GM19463 (cell line): ENCODE measurements around the gene AXDND1.
"Not testable (repeated sequence)": the region's sequence is repeated elsewhere in the genome, so short reads cannot be mapped to it uniquely, and the experiment has no call there.

Source experiments
- ATAC-seq: cut with Tn5 transposase; IDR thresholded peaks from one replicate; pipeline ENCODE4 v1.9.1; 2021; ENCODE audit warnings: mild to moderate bottlenecking, moderate library complexity; ENCODE audit not compliant: unreplicated experiment

The AXDND1 gene

GRCh38 chr1:179361631-179362030 is 4.1 kb upstream of the AXDND1 start:
- not testable (repeated sequence) for ATAC-seq

- ATAC-seq = peak; percentile 26
Observed at GRCh38 chr1:179366093-179366800, 476 bp downstream of the AXDND1 start.

GRCh38 chr1:179369751-179370341 is 4.1 kb downstream of the AXDND1 start:
- no peak for ATAC-seq

- ATAC-seq = no peak
Observed at GRCh38 chr1:179372160-179372559, 6.4 kb downstream of the AXDND1 start.

- no peak for ATAC-seq
Observed at GRCh38 chr1:179376223-179376622, 10.5 kb downstream of the AXDND1 start.

GRCh38 chr1:179380299-179380698 is 14.5 kb downstream of the AXDND1 start:
- ATAC-seq = no peak

- no peak for ATAC-seq
Observed at GRCh38 chr1:179384027-179384426, 18.3 kb downstream of the AXDND1 start.

GRCh38 chr1:179385510-179385909 is 19.7 kb downstream of the AXDND1 start:
- no peak for ATAC-seq

- no peak for ATAC-seq
Observed at GRCh38 chr1:179393721-179394120, 27.9 kb downstream of the AXDND1 start.

- ATAC-seq = not testable (repeated sequence)
Observed at GRCh38 chr1:179399399-179399798, 33.6 kb downstream of the AXDND1 start.

- not testable (repeated sequence) for ATAC-seq
Observed at GRCh38 chr1:179417760-179418159, 52.0 kb downstream of the AXDND1 start.

- ATAC-seq = not testable (repeated sequence)
Observed at GRCh38 chr1:179418706-179419105, 52.9 kb downstream of the AXDND1 start.

GRCh38 chr1:179424610-179425009 is 58.8 kb downstream of the AXDND1 start:
- no peak for ATAC-seq

GRCh38 chr1:179425186-179425585 is 59.4 kb downstream of the AXDND1 start:
- ATAC-seq = no peak

- ATAC-seq = no peak
Observed at GRCh38 chr1:179437171-179437570, 71.4 kb downstream of the AXDND1 start.

- not testable (repeated sequence) for ATAC-seq
Observed at GRCh38 chr1:179439646-179440045, 73.9 kb downstream of the AXDND1 start.

- ATAC-seq = not testable (repeated sequence)
Observed at GRCh38 chr1:179440301-179440700, 74.5 kb downstream of the AXDND1 start.

GRCh38 chr1:179440971-179441370 is 75.2 kb downstream of the AXDND1 start:
- no peak for ATAC-seq

GRCh38 chr1:179441501-179441900 is 75.7 kb downstream of the AXDND1 start:
- ATAC-seq = no peak

GRCh38 chr1:179442846-179443245 is 77.1 kb downstream of the AXDND1 start:
- not testable (repeated sequence) for ATAC-seq

- no peak for ATAC-seq
Observed at GRCh38 chr1:179445593-179445992, 79.8 kb downstream of the AXDND1 start.

- no peak for ATAC-seq
Observed at GRCh38 chr1:179447489-179447888, 81.7 kb downstream of the AXDND1 start.
